Vein endothelial cell (primary cell): Measurements from ENCODE around the gene SMAGP. TPM values are rescaled to one million over a fixed set of nuclear protein-coding genes. Genes with fewer than 3 reads are reported as not detected.

Experiments used
- total RNA-seq: library from RNA; depleted of rRNA; stranded (reverse); fragments of >200 nt; gene quantifications from 2 replicates; pipeline ENCODE4 v1.2.3, GENCODE V29; 2012

The SMAGP gene, protein sequence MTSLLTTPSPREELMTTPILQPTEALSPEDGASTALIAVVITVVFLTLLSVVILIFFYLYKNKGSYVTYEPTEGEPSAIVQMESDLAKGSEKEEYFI
- total RNA-seq = 13.4 and 18.6 TPM in 2 replicates

DNA sequence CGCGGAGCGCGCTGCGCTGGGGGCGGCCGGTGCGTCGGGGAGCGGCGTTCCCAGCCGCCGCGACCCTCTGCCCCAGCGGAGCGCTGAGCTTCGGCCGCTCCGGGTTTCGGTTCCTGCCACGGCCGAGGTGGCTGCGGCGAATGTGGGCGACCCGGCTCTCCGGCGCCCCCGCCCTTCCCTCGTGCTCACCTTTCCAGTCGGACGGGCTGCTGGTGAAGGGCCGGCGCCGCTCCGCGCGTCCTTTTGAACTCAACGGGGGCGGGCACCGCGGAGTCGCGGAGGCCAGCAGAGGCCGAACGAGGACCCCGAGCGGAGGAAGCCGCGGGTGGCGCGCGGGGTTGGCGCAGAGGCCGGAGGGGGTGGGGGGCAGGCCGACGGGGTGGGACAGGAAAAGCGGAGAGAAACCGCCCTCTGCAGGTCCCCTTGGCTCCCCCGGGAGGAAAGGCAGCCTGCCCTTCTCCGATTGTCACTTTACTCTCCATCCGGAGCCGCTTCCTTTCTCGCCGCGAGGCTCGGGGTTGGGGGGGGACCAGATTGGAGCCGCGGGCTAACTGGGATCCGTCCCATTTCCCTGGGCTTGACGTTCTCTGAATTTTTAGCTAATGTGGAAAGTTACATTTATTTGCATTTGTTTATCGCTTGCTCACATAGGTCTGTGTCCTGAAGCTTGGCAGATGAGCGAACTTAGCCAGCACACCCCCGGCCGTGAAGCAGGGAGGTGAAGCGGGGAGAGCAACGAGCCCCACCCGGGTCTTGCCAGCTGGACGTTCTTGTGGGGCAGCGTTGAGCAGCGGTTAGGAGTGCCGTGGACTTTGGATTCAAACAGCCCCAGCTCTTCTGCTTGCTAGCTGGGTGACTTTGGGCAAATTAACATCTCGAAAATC is at the start of gene SMAGP:
TSS of gene SMAGP (minus strand) at position 349 of the 884 bp plus-strand sequence. CDS start 1,137 bp downstream, outside the sequence.

DNA sequence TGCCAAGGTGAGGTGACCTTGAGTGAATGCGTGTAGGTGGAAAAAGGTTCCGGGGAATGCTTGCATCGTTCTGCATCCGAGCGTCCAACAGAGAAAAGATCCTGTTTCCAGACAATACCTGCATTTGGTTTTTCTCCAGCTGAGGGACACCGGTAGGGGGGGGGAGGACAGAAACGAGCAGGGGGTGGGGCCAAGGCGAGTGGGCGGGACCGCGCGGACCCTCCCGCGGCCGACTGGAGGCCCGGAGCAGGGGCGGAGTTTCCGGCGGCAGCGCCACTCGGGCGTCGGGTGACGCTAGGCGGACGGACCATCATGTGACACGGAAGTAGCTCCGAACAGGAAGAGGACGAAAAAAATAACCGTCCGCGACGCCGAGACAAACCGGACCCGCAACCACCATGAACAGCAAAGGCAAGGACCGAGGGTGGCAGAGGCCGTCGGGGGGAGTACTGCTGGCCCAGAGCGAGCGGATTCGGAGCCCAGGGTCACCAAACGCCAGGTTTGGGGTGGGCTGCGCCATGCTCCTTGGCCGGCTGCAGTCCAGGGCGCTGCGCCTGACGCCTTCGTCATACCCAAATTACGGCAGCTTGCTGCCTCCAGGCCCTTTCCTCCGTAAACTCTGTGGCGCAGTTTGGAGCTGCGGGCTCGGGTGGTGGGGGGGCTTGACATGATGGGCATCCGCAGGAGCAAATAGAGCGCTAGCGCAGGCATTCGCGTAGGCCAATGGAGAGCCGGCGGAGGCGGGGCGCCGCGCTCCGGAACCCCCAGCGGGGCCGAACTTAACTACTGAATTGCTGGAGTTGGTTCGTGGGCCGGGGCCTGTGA is 31.5 kb downstream of the SMAGP start, which contains the start of gene DAZAP2:
TSS of gene DAZAP2 (plus strand) at position 317 of the 825 bp plus-strand sequence. CDS start at position 399, 82 bp downstream.

DNA sequence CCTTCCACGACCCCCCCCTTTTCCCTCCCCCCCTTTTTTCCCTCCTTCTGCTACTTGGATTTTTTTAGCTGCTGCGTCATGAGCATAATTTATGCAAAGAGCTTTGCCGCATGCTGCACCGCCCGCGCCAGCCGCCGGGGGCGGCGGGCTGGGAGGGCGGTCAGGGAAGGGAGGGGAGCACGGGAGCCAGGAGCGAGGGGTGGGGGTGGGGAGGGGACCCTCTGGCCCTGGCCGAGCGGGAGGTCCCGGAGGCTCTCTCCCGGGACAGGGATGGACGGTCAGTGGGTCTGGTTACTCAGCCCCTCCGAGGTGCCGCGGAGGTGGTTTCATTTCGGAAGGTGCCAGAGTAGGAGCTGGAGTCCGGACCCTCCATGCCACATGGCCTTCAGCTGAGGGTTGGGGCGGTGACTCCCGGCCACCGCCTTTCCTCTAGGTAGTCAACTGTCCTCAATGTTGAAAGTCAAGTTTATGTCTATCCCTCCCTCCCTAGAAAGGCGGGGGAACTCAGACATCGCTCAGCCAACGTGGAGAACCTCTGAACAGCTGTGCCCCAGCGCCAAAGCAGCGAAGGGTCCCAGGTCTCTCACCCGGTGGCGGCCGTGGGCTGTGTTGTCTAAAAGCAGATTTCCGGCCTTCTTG is 52.1 kb downstream of the SMAGP start, which contains the start of gene POU6F1:
TSS of gene POU6F1 (minus strand) at position 95 of the 639 bp plus-strand sequence. CDS start 11,226 bp downstream, outside the sequence.

Other genes starting within 250 kb of the SMAGP start
- gene SLC11A2, start 244.0 kb downstream of the SMAGP start, total RNA-seq = 39.5 and 41.8 TPM in 2 replicates
- gene LETMD1, start 222.1 kb downstream of the SMAGP start, total RNA-seq = 32.6 and 43.8 TPM in 2 replicates
- 34.0 and 34.3 TPM in 2 replicates for gene CSRNP2, start 186.8 kb downstream of the SMAGP start, total RNA-seq
- gene TFCP2, start 97.3 kb downstream of the SMAGP start, total RNA-seq = 6.5 and 10.1 TPM in 2 replicates
- gene POU6F1, start 52.4 kb downstream of the SMAGP start, total RNA-seq = 2.9 and 5.6 TPM in 2 replicates
- gene DAZAP2, start 31.6 kb downstream of the SMAGP start, total RNA-seq = 198 and 222 TPM in 2 replicates
- gene BIN2, start 53.8 kb upstream of the SMAGP start, total RNA-seq = not detected in 2 replicates
- not detected in 2 replicates for gene CELA1, start 76.3 kb upstream of the SMAGP start, total RNA-seq
- 63.4 and 69.8 TPM in 2 replicates for gene GALNT6, start 121.0 kb upstream of the SMAGP start, total RNA-seq
- gene SLC4A8, start 154.4 kb upstream of the SMAGP start, total RNA-seq = 1.6 and 2.5 TPM in 2 replicates